EH (cell line): ENCODE measurements around the gene SNX9.
"Not testable (repeated sequence)": the region's sequence is repeated elsewhere in the genome, so short reads cannot be mapped to it uniquely, and the experiment has no call there.

Experiments
- DNase-seq: peaks from one replicate; pipeline ENCODE4 v3.0.0-alpha.2; 2015; ENCODE audit warnings: low read depth

The SNX9 gene

DNA sequence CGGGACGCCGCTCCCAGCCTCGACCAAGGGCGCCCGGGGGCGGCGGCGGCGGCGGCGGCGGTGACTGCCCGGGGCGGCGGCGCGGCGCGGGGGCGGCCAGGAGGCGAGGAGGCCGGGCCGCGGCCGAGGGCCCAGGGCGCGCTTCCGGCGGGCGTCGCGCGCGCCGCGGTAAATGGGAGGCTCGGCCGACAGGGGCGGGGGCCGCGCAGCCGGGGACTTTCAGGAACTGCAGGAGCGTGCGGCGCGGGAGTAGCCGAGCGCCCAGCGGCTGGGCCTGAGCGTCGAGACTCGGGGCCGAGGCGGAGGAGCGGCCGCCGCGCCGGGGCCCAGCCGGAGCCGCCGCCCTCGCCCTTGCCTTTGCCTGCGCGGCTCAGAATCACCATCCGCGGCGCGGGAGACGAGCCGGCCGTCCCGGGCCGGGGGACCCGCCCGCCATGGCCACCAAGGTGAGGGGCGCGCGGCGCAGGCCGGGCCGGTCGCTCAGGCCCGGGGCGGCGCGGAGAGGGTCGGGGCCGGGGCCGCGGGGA, at the start of gene SNX9:
Gene SNX9 (plus strand): TSS at position 246 of the 527 bp plus-strand sequence. CDS start 189 bp downstream, at position 435.
- DNase-seq, result peak; percentile 79

DNA sequence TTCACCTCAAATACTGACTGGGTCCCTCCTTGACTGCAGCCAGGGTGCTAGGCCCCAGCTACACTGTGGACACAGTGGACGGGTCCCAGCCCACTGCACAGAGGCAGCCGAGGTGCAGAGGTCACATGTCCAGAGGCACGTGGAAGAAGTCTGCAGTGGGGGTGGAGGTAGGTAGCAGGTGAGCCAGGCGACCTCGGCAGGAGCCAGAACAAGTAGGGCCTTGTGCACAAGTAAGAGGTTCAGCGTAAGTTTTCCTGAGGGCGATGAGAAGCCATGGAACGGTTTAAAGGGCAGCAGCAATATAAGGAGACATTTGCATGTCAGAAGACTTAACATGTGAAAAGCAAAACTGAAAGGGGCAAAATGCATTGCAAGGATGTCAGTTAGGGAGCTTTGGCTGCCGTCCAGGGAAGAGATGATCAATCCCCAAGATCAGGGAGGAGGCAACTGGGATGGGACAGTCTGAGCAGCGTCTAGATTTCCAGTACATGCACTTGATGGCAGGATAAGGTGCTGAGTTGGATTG, 49.7 kb upstream of the SNX9 start:
- DNase-seq, result no peak

DNA sequence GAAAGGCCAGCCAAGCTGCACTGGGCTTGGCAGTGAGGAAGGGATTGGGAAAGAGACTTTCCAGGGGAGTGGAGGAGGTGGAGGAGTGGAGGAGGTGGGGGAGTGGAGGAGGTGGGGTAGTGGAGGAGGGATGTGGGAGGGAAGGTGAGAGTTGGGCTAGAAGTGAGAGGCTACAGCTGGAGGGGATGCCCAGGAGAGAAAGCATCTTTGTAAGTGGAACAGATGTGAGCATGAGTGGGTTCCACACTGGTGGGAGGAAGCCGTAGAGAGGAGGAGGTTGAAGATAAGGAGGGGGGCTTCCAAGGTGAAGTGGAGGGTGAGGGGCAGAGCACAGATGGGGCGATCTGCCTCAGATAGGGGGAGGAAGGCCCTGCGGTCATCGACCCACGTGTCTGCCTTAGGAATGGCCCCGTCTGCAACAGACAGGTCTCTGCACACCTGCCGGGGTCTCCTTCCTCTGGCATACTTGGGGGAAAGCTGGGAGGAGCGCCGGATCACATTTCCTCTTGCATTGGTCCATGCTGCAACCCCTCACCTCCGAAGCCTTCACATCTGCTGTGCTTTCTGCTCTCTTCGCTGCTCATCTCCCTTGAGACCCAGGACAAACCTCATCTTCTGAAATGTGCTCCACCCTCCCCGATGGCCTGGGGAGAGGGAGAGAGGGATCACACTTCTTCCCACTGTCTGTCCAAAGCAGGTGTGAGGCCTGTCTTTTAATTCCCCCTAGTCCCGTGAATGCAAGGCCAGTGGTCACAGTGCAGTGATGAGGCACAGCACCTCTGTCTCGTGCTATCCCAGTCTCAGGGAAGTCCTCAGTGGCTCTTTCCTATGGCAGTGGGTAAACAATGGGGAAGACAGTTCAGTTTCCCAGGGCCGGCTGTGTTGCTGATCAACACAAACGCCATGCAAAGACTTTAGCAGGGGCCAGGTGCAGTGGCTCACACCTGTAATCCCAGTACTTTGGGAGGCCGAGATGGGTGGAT, 48.6 kb upstream of the SNX9 start:
- DNase-seq, result no peak

DNA sequence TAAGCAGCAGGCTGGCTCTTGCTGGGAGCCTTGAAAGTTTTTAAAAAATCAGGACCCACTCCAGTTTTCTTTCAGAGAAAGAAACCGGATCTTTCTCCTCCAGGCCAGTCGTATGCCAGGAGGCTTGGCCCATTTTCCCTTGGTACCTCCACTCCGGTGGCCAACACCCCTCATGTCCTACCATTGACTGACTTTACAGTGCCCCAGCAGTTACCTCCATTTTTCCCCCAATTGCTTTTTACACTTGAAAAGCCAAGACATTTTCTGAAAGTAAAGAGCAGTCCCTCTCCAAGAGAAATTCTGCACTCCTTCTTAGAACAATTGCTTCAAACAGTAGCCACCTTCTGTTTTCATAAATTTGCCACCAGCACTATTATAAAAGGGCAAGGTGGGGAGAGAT, 47.7 kb upstream of the SNX9 start:
- DNase-seq, result no peak

DNA sequence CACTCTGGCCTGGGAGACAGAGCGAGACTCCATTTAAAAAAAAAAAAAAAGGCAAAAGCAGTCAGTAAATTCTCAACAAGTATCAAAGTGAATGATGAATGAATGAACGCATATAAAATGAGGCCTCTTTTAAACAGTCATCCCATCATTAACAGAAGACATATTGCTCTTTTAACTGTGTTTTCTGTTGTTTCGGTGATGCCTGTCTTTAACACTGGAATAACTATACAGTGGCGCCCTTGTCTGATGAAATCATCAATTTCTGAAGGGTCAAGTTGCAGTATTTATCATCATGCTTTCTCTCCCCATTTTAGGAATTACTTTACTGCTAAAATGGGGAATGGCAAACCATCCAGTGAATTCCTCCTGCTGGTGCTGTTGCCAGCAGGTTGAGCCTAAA, 45.7 kb upstream of the SNX9 start:
- no peak for DNase-seq

DNA sequence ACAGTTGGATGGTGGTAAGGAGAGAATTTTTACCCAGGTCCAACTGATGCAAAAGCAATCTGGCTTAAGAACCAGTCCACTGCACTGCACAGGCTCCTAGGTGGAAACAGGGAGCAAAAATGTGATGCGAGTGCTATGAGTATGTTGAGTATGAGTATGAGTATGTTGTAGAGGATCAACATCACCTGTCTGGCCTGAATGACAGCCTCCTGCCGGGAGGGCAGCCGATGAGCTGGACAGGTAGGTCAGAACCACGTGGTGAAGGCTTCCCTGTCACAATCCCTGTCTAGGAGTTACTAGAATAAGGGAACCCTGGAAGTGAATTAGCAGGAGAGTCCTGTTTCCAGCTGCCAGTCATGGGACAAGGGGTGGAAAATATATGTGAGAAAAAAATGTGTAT, 44.3 kb upstream of the SNX9 start:
- DNase-seq, result no peak

DNA sequence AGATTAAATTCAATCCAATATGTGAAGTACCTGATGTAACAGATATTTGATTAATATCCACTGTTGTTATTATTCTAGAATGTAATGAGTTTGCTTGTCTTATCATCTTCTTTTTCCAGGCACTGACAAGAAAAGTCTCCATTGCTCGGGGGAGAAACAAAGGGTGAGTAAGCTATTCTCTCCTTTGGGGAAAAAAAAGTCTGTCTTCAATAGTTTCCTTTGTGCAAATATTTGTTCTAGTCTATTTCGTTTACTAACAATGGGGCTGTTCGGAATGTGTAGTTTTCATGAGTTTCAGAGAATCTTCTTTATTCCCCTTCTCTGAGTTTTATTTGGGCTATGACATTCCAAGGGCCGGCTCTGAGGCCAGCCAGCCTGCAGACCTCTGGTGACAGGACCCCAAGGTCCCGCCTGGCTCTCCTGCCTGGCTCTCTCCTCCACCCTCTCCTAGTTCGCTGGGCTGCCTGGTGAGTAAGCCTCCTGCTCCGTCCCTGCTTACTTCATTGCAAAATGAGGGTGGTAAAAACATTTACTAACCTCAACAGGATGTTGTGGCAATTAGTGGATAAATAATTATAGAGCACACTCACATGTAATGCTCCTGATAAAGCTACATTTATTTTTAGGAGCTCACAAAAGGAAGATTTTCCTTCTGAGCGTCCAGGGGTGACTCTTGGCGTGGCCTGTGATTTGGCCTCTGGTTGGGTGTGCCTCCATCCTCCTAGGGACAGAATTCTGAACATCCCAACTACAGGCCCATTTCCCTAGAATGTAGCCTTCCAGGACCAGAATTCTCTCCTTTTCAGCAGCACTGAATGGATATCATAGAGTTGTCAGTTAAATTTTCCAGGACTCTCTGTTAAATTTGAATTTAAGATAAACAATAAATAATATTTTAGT, 43.1 kb upstream of the SNX9 start:
- peak; percentile 64 for DNase-seq

DNA sequence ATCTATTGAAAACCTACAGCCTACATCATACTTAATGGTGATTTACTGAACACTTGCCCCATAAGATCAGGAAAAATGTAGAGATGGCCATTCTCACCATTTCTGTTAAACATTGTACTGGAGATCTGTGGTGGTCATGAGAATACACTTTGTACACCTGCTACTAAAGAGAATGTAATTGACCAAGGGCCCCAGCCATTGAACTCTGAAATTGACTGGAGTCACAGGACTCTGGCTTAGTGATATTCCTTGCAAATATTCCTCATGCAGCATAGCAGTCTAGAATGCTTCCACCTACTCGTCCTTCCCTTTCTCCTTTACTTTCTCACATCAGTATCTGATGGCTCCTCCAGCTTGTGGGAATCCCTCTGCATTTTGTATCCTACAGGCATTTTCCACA, 37.4 kb upstream of the SNX9 start:
- DNase-seq, result no peak

DNA sequence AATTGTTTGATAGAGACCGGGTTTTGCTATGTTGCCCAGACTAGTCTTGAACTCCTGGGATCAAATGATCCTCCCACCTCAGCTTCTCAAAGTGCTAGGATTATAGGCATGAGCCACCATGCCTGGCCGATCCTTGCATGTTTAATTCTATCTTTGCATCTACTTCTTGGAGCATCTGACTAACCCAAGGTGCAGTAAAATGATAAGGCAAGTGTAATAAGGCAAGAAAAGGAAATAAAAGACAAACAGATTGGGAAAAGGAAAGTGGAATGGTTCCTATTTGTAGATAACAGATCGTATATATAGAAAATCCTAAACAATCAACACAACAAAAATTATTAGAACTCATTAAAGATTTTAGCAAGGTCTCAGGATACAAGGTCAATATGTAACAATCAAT, 36.8 kb upstream of the SNX9 start:
- DNase-seq, result no peak

DNA sequence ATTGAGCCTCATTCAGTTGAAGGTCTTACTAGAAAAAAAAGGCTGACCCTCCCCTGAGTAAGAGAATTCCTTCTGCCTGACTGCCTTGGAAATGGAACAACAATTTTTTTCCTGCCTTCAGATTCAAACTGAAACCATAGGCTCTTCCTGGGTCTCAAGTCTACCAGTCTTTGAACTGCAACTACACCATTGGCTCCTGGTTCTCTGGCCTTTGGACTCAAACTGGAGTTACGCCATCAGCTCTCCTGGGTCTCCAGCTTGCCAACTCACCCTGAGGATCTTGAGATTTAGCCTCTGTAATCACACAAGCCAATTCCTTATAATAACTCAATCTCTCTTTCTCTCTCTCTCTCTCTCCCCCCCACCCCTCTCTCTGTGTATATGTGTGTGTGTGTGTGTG, 36.0 kb upstream of the SNX9 start:
- DNase-seq, result peak; percentile 15

DNA sequence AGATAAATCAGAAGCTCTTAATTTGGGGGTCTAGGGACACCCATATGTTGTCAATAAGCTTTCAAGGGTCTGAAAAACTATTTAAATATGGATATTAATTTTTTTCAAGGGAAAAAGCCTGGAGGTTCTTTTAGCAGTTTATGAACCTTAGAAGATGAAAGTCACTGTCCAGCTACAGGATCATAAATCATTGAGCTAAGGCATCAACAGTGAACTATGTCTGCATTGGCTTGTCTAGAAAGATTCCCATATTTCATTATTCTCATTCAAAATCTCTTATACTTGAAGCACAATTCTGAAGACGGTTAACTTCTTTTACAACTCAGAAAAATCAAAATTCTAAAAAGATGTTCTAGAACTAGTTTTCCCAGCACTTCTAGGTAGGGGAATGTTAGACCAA, 34.9 kb upstream of the SNX9 start:
- DNase-seq, result no peak

DNA sequence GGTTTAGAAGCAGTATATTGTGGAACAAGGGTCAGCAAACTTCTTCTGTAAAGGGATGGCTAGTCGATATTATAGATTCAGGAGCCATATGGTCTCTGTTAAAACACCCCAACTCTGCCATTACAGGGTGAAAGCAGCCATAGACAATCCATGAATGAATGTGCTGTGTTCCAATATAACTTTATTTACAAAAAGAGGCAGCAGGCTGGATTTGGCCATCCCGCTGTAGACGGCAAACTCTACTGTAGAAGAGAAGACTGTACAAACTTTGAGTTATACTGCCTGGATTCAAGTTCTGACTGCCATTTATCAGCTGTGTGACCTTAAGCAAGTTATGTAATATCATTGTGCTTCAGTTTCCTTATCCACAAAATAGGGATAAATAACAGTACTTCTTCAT, 33.7 kb upstream of the SNX9 start:
- no peak for DNase-seq

DNA sequence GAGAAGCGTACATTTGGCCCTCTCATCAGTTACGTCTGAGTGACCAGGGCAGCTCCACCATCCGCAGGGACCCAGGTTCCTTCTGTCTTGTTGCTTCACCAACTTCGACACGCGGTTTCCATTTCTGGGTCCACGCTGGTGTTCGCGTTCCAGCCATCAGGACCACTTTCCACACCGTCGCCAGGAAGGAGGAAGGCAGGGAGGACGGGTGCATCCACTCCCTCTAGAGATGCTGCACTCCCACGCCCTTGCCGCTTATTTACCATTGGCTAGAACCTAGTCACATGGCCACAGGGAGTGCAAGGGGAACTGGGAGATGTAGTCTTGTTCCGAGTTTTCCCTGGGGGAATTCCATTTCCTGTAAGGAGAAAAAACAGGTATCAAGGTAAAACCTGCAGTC, 33.2 kb upstream of the SNX9 start:
- no peak for DNase-seq

DNA sequence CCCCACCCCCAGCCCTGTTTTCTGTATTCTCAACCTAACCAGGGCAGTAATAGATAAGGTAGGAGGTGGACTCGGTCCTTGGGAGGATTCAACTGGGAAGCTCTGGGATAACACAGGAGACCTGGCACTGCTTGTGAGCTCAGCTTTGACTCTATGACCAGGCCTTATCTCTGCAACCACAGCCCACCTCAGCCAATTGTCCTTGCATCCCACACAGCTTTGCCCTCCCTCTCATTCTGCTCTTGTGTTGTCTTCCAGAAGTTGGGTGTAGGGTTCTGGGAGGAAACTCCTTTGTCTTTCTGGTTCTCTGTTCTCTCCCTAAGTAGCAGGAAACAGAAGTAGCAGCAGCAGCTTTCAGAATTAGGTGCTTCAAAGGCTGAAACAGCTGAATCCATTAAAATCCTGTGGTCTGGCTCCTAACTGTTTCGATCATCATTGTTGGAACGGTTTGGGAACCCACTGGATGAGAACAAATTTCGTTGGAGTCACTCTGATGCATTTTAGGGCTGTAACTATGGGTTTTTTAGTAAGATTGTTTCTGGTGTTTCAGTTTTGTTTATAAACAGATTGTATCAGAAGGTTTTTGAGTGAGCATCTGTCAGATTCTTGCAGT, 32.4 kb upstream of the SNX9 start:
- DNase-seq, result no peak

DNA sequence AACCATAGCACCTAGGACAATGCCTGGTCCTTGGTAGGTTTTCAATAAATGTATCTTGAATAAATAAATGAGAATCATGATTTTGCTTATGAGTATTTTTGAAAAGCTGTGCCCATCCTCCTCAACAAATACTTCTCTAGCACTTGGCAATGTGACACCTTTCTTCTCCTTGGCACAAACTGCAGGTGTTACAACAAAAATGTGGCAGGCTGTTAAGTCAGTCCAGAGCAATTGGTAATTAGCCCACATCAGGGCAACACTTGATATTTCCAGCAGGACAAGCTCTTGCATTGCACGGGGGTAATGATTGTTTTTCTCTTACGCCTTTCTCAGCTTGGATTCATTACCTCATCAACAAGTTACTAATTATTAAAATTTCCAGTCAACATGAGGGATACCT, 31.6 kb upstream of the SNX9 start:
- no peak for DNase-seq

DNA sequence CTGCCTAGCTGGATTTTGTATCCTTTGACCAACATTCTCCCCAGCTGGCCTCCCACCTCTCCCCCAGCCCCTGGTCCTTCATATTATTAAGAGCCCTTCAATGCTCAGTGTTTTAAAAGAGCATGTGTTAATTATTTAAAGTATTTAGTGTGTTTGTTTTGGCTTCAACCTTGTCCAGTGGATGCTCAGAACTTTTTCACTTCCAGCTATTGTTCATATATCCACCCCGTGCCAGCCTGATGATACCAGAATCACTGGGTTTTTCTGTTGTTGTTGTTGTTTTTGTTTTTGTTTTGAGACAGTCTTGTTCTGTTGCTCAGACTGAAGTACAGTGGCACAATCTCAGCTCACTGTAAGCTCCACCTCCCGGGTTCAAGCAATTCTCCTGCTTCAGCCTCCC, 30.4 kb upstream of the SNX9 start:
- no peak for DNase-seq

DNA sequence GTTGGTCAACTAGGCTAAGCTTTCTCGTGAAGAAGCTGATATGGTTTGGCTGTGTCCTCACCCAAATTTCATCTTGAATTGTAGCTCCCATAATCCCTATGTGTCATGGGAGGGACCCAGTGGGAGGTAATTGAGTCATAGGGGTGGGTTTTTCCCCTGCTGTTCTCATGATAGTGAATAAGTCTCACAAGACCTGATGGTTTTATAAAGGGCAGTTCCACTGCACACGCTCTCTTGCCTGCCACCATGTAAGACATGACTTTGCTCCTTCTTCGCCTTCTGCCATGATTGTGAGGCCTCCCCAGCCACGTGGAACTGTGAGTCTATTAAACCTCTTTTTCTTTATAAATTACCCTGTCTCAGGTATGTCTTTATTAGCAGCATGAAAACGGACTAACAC, 29.0 kb upstream of the SNX9 start:
- DNase-seq, result not testable (repeated sequence)

DNA sequence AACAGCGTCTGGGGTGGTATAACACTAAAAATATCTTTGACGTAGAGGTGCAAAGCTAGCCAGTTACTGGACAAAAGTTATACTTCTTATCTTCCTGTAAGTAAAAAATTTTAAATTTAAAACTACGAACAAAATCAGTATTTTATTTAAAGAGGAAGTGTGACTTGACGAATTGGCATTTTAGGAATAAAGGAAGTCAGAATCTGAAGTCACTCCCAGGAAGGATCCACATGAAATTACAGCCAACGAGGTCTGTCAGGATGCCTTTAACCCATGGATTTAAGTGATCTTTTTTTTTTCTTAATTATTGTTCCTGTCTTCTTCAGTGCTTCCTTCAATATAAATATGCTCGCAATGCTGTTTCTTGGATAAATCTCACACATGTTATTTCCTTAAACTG, 27.2 kb upstream of the SNX9 start:
- peak; percentile 36 for DNase-seq

DNA sequence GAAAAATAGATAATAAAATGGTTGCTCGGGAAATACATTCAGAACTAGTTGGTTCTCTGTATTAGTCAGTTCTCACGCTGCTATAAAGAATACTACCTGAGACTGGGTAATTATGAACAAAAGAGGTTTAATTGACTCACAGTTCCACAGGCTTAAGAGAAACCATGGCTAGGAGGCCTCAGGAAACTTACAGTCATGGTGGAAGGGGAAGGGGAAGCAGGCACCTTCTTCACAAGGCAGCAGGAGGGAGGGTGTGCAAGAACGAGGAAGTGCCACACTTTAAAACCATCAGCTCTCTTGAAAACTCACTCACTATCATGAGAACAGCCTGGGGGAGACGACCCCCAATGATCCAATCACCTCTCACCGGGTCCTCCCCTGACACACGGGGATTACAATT, 24.2 kb upstream of the SNX9 start:
- no peak for DNase-seq

DNA sequence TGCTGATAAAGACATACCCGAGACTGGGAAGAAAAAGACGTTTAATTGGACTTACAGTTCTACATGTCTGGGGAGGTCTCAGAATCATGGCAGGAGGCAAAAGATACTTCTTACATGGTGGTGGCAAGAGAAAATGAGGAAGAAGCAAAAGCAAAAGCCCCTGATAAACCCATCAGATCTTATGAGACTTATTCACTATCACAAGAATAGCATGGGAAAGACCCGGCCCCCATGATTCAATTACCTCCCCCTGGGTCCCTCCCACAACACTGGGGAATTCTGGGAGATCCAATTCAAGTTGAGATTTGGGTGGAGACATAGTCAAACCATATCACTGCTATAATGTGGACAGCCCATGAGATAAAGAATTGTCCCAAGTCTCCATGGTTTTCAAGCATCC, 23.5 kb upstream of the SNX9 start:
- DNase-seq, result not testable (repeated sequence)

DNA sequence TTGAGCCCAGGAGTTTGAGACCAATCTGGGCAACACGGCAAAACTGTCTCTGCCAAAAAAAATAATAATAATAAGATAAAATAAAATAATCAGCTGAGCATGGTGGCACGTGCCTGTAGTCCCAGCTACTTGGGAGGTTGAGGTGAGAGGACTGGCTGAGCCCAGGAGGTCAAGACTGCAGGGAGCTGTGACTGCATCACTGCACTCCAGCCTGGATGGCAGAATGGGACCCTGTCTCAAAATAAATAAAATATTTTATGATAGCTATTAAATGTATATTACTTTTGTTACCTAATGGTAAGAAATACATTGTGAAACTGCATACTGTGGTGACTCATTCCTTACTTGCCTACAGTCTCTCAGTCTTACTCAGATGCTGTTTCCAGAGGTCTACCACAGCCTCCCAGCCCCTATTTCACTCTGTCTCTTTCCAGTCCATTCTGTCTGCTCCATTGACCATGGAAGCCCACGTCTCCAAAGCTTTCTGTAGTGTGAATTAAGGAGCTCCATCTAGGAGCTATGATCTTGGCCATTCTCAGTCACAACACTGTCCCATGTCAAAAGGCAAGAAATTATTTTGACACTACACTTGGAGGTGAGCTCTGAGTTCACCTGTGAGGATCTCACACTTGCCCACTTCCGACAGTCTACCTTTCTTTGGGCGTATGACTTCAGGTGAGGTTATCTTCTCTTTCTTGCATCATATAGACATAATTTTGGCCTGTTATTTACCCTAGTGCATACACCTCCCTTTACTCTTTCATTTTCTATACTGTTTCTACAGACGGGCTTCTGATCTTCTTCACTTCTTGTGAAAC, 22.4 kb upstream of the SNX9 start:
- peak; percentile 74 for DNase-seq
